Psoas muscle (tissue), 8 donors: Measurements from ENCODE around the gene ZNF555. TPM values are rescaled to one million over a fixed set of nuclear protein-coding genes. Genes with fewer than 3 reads are reported as not detected.

ENCODE experiments used
- ATAC-seq, 4 donors: fragments of 200-7000 bp; cut with Tn5 transposase; one replicate each; pipeline ENCODE4 v1.9.1; 2020; ENCODE audit warnings: moderate library complexity in 3 of 4, mild to moderate bottlenecking in 2 of 4
- DNase-seq, 2 donors: peaks; one replicate each; pipeline ENCODE4 v3.0.0-alpha.2; 2020
- H3K27ac ChIP-seq: fragments of 200-600 bp; one replicate; pipeline ENCODE4 v1.8.0; 2022
- H3K27me3 ChIP-seq, 3 donors: fragments of 200-600 bp in 1 of 3; one replicate each; pipeline versions ENCODE4 v1.6.1 to v1.8.0; 2013 to 2022; ENCODE audit warnings: low read length in 2 of 3, mild to moderate bottlenecking in 2 of 3, moderate library complexity in 1 of 3; ENCODE audit not compliant: insufficient read depth in 3 of 3
- H3K36me3 ChIP-seq, 2 donors: fragments of 200-600 bp in 1 of 2; one replicate each; pipeline versions ENCODE4 v1.6.1 to v1.8.0; 2013 to 2022; ENCODE audit warnings: low read depth in 1 of 2, mild to moderate bottlenecking in 1 of 2, moderate library complexity in 1 of 2; ENCODE audit not compliant: insufficient read depth in 1 of 2
- H3K4me1 ChIP-seq: fragments of 200-600 bp; one replicate; pipeline ENCODE4 v1.8.0; 2022
- H3K4me3 ChIP-seq: fragments of 200-600 bp; one replicate; pipeline ENCODE4 v1.8.0; 2022; ENCODE audit warnings: mild to moderate bottlenecking
- H3K9me3 ChIP-seq: fragments of 200-600 bp; one replicate; pipeline ENCODE4 v1.8.0; 2022
- CTCF ChIP-seq: fragments of 200-600 bp; IDR thresholded peaks from one replicate; pipeline ENCODE4 v1.8.0; 2022; ENCODE audit warnings: antibody characterized with exemption
- WGBS, 3 donors: extraction: QIAGEN DNeasy Blood & Tissue Kit; methylation state at CpG; one replicate each; pipeline versions ENCODE4 v1.1.6 to v1.1.7; 2013; 5-methylcytosine and 5-hydroxymethylcytosine counted together
- intact Hi-C, 2 donors: fragments of 100-400 bp; cut with DNase I; formaldehyde crosslinking; loops; one replicate each; pipeline versions ENCODE4 v1.11.0 to v1.14.2; 2022
- polyA plus RNA-seq, 3 donors: library from polyadenylated mRNA; stranded (reverse); fragments of 200-250 nt; gene quantifications; one replicate each; pipeline ENCODE4 v1.2.3, GENCODE V29; 2013
- total RNA-seq, 4 donors: library from RNA; stranded (reverse); fragmentation: NEBNext Ultra II Directional in 2 of 4; extraction: Animal tissue kit (Norgen Biotek cat#: 25700) in 2 of 4; gene quantifications; one replicate each; pipeline versions ENCODE4 v1.2.1 to v1.2.4, GENCODE V29; 2021 to 2023
- donor health status: healthy with polysubstance abuse.
- donor health status: DM: no; HTN: no; CAD: no; lungs with moderate emphysema.
- donor health status: Bipolar disorder and iron deficiency.
- donor health status: healthy.
- donor health status: DM: yes; HTN: yes; CAD: no.
- donor health status: DM: no; HTN: no; CAD: no.
- donor health status: DM: no; HTN: no; CAD: no.
- donor health status: DM: yes; HTN: yes; CAD: no.

Gene ZNF555
- total and polyA plus RNA-seq, 7 donors = 1.7 to 16.0 (median 2.9) TPM

- TF ChIP-seq CTCF = no peak
- intact Hi-C loops = no loop called here
- 58 to 76% (median 59%) methylated on average over 7 of the region's 7 CpGs for WGBS, 3 donors
- Histone ChIP-seq H3K27me3 (no peaks in the 10 kb centered on the region), H3K4me1 (peaks cover 4% of the 10 kb centered on the region), H3K27ac (peak overlapping the region; percentile 66), H3K9me3 (no peaks in the 10 kb centered on the region), H3K36me3 (peaks cover 3 to 53% of the 10 kb centered on the region in 2 donors), H3K4me3 (no peak overlapping the region)
- ATAC-seq (peak; percentile 74 to 88 (median 86)), DNase-seq (peak; percentile 46 to 74)
These were observed 42.5 kb upstream of the ZNF555 start for GRCh38 chr19:2798733-2799132.

DNA sequence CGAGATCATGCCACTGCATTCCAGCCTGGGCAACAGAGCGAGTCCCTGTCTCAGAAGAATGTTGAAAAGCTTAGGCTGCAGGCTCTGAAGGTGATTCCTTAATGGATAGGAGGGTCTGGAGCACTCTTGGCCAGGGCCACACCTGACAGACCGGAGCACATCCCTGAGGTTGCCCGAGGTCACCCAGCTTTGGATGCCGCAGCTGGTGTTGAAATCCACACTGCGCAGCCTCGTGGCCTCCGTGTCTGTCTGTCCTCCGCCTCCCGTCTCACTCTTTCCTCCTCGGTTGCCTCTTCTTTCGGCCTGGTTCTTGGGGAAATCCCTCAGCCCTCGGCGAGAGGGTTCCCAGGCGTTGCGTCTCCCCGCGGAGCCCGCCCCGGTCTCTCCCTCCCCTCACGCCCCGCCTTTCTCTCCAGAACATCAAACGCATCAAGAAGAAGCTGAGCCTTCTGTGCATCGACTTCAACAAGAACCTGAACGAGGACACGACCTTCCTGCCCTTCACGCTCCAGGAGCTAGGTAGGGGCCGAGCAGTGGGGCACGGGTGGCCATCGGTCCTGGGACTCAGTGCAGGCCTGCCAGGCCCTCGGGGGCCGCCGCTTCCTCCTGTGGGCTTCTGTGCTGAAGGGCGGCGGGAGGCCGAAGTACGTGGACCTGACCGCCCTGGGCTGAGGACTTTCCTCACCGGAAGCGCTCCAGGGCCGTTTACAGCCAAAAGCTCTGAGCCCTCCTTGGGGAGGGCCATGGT, 41.8 kb upstream of the ZNF555 start:
- peak overlapping the region; percentile 66 for H3K27ac ChIP-seq
- 94 to 95% (median 94%) methylated on average over 41 of the region's 41 CpGs for WGBS, 3 donors
- TF ChIP-seq CTCF = no peak
- intact Hi-C loops = no loop called here
- no peaks in the 10 kb centered on the region for H3K27me3 ChIP-seq
- H3K9me3 ChIP-seq = no peaks in the 10 kb centered on the region
- ATAC-seq (no peak), DNase-seq (no peak)
- H3K4me3 ChIP-seq = no peak overlapping the region
- H3K4me1 ChIP-seq = peaks cover 4% of the 10 kb centered on the region
- peaks cover 3 to 48% of the 10 kb centered on the region in 2 donors for H3K36me3 ChIP-seq

- no peak for TF ChIP-seq CTCF
- Histone ChIP-seq H3K27me3 (no peaks in the 10 kb centered on the region), H3K4me3 (no peak overlapping the region), H3K4me1 (peaks cover 4% of the 10 kb centered on the region), H3K27ac (no peak overlapping the region), H3K9me3 (no peaks in the 10 kb centered on the region), H3K36me3 (peaks cover 3 to 46% of the 10 kb centered on the region in 2 donors)
- WGBS, 3 donors = 88 to 93% (median 91%) methylated on average over 22 of the region's 22 CpGs
- intact Hi-C loops = no loop called here
- DNase-seq (no peak), ATAC-seq (no peak)
These were observed 40.8 kb upstream of the ZNF555 start for GRCh38 chr19:2800506-2800905.

DNA sequence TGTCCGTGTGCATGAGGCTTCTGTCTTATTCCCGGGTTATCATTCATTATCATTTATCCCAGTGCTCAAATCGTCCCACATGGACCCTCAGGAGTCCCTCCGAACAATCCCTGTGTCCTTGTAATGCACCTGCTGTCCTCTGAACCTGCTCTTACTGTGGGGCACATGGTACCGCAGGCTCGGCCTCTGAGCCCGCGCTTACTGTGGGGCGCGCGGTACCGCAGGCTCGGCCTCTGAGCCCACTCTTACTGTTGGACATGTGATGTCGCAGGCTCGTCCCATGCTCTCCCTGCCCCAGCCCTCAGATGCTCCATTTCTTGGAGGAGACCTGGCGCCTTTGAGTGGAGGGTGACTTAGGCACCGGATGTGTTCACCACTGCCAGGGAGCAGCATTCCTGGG, 38.4 kb upstream of the ZNF555 start:
- Histone ChIP-seq H3K36me3 (peaks cover 0 to 48% of the 10 kb centered on the region in 2 donors), H3K9me3 (no peaks in the 10 kb centered on the region), H3K27ac (no peak overlapping the region), H3K27me3 (no peaks in the 10 kb centered on the region), H3K4me3 (no peak overlapping the region), H3K4me1 (peaks cover 4% of the 10 kb centered on the region)
- WGBS, 3 donors = 96 to 98% (median 97%) methylated on average over 17 of the region's 17 CpGs
- intact Hi-C loops = no loop called here
- ATAC-seq (no peak), DNase-seq (no peak)
- no peak for TF ChIP-seq CTCF
